Activated CD8-positive, alpha-beta T cell treated with anti-CD3 and anti-CD28 coated beads for 36 hours (primary cell): ENCODE measurements around the gene SOWAHA. TPM values are rescaled to one million over a fixed set of nuclear protein-coding genes. Genes with fewer than 3 reads are reported as not detected.

Experiments
- ATAC-seq: fragments of 200-7000 bp; cut with Tn5 transposase; one replicate; pipeline ENCODE4 v1.10.0; 2021; ENCODE audit warnings: mild to moderate bottlenecking, moderate library complexity
- CTCF ChIA-PET: fragments of 350-600 bp; sonication (Branson Sonifier 250); formaldehyde crosslinking; loops from one replicate; lab custom pipeline; 2021; ENCODE audit warnings: antibody characterized with exemption; lab: Charles Lee
- POLR2A ChIA-PET: fragments of 350-600 bp; sonication (Branson Sonifier 250); formaldehyde crosslinking; loops from one replicate; lab custom pipeline; 2021; ENCODE audit warnings: antibody characterized with exemption; lab: Charles Lee
- DNase-seq: peaks from one replicate; pipeline ENCODE4 v3.0.0-alpha.2; 2020
- H3K27ac Mint-ChIP-seq: one replicate; pipeline ENCODE4 v1.8.0; 2021; ENCODE audit warnings: mild to moderate bottlenecking, mixed read lengths
- H3K27me3 Mint-ChIP-seq: one replicate; pipeline ENCODE4 v1.8.0; 2021; ENCODE audit warnings: mixed read lengths
- H3K36me3 Mint-ChIP-seq: one replicate; pipeline ENCODE4 v1.8.0; 2021; ENCODE audit warnings: low read depth, mixed read lengths
- H3K4me1 Mint-ChIP-seq: one replicate; pipeline ENCODE4 v1.8.0; 2021; ENCODE audit warnings: low read depth, mixed read lengths
- H3K4me3 Mint-ChIP-seq: one replicate; pipeline ENCODE4 v1.8.0; 2021; ENCODE audit warnings: mild to moderate bottlenecking, moderate library complexity, mixed read lengths
- H3K9me3 Mint-ChIP-seq: one replicate; pipeline ENCODE4 v1.8.0; 2021; ENCODE audit warnings: mixed read lengths
- intact Hi-C: fragments of 100-400 bp; cut with micrococcal nuclease; formaldehyde crosslinking; loops from one replicate; pipeline ENCODE4 v1.10.0; 2022
- total RNA-seq, 2 experiments: library from RNA; stranded (reverse); gene quantifications; one replicate each; pipeline ENCODE4 v1.2.3, GENCODE V29; 2021
- TF ChIP-seq, protein P1 (sequence below): fragments of 200-600 bp; IDR thresholded peaks from one replicate; pipeline ENCODE4 v1.8.0; 2022; ENCODE audit warnings: antibody characterized with exemption, mild to moderate bottlenecking

The SOWAHA gene
- total RNA-seq, 2 experiments from 2014 or later, result not detected

DNA sequence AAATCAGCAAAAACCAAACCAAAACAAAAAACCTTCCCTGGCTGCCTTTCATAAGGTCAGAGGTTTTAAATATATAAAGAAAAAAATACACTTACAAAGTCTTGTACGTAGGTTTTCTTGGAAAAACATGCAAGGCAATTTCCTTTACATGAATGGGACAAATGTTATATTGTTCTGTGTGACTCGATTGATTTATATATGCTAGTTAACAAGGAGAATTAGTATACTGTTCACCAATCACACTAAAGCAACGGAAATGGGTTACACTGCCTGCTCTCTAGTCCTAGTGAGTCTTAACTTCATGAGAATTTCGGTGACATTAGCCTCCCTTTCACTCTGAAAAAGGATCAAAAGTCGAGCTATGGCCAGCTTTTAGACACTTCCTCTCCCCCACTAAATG lies 47.6 kb downstream of the SOWAHA start:
- intact Hi-C loops, result no loop called here
- Mint-ChIP-seq H3K27ac (no peak overlapping the region), H3K4me1 (peaks cover 6% of the 10 kb centered on the region), H3K4me3 (no peak overlapping the region), H3K9me3 (no peaks in the 10 kb centered on the region), H3K27me3 (peaks cover 5% of the 10 kb centered on the region), H3K36me3 (no peaks in the 10 kb centered on the region)
- ATAC-seq, result no peak
- POLR2A ChIA-PET, result no interaction called here
- CTCF ChIA-PET, result interaction anchor here (0.9 to 2.4 kb wide), 3 partner anchors 30 to 333 kb away, joined by 3 to 10 read pairs (median 9); partner anchors contain the start of gene SHROOM1
- DNase-seq, result no peak
- TF ChIP-seq, protein P1, sequence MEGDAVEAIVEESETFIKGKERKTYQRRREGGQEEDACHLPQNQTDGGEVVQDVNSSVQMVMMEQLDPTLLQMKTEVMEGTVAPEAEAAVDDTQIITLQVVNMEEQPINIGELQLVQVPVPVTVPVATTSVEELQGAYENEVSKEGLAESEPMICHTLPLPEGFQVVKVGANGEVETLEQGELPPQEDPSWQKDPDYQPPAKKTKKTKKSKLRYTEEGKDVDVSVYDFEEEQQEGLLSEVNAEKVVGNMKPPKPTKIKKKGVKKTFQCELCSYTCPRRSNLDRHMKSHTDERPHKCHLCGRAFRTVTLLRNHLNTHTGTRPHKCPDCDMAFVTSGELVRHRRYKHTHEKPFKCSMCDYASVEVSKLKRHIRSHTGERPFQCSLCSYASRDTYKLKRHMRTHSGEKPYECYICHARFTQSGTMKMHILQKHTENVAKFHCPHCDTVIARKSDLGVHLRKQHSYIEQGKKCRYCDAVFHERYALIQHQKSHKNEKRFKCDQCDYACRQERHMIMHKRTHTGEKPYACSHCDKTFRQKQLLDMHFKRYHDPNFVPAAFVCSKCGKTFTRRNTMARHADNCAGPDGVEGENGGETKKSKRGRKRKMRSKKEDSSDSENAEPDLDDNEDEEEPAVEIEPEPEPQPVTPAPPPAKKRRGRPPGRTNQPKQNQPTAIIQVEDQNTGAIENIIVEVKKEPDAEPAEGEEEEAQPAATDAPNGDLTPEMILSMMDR, result no peak

DNA sequence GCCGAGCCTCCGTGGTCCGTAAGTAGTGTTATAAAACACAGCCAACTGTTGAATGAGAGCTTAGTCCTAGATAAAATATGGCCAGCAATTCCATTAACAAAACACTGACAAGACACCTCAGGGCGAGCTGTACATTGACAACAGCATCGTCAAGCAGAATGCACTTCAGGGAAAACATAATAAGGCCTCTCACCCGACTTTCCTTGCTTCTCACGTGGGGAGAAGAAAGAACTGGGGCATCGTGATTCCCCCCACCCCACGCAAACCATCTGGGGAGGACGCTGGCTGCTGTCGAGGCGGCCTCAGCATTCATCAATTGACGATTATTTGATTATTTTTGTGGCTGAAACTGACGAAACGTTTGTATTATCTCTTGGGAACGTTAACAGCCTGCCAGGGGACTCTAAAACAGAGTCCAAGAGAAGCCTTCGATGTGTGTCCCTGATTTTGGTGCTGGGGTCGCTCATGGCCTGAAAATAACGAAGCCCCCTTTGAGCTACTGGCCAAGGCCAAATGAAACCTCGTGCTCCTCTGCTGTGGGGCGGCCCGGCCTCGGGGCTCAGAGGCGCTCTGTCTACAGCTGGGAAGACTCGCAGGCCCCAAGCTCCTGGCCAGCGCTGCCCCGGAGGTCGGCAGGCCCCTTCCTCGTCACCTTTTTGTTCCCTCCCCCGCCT lies 52.7 kb downstream of the SOWAHA start:
- TF ChIP-seq, protein P1, result peak; percentile 10
- H3K4me1 Mint-ChIP-seq, result peaks cover 29% of the 10 kb centered on the region
- ChIA-PET CTCF (interaction anchor here (1.0 to 4.1 kb wide), 6 partner anchors 9 to 45 kb away, joined by 4 to 15 read pairs (median 5); no protein-coding TSS in a partner anchor), POLR2A (interaction anchor here (0.7 to 2.0 kb wide), 8 partner anchors 11 to 128 kb away, joined by 3 to 9 read pairs (median 4); no protein-coding TSS in a partner anchor)
- H3K4me3 Mint-ChIP-seq, result peak overlapping the region; percentile 97
- DNase-seq (no peak), ATAC-seq (peak; percentile 29)
- no peaks in the 10 kb centered on the region for H3K27me3 Mint-ChIP-seq
- intact Hi-C loops, result no loop called here
- no peaks in the 10 kb centered on the region for H3K9me3 Mint-ChIP-seq
- H3K27ac Mint-ChIP-seq, result peak overlapping the region; percentile 100
- H3K36me3 Mint-ChIP-seq, result peaks cover 27% of the 10 kb centered on the region

Other genes starting within 250 kb of the SOWAHA start
- 1 to 10 TPM; 4.8 to 6.5 TPM for gene IL13, start 155.1 kb upstream of the SOWAHA start, total RNA-seq
- 1 to 10 TPM in 1 of 2 experiments, under 1 TPM in 1; 0.72 to 1.4 TPM for gene IL4, start 139.3 kb upstream of the SOWAHA start, total RNA-seq
- gene KIF3A, start 75.8 kb upstream of the SOWAHA start, total RNA-seq, result 10 to 100 TPM; 16.4 to 17.0 TPM
- 10 to 100 TPM in 1 of 2 experiments, 1 to 10 TPM in 1; 8.7 to 10.0 TPM for gene CCNI2, start 65.9 kb upstream of the SOWAHA start, total RNA-seq
- gene SEPTIN8, start 36.1 kb upstream of the SOWAHA start, total RNA-seq, result 10 to 100 TPM; 25.2 to 27.1 TPM
- 1 to 10 TPM; 2.0 to 2.1 TPM for gene SHROOM1, start 17.3 kb downstream of the SOWAHA start, total RNA-seq
- under 1 TPM; 0.90 to 0.94 TPM for gene GDF9, start 53.2 kb downstream of the SOWAHA start, total RNA-seq
- 100 to 1,000 TPM; 558 to 566 TPM for gene UQCRQ, start 53.3 kb downstream of the SOWAHA start, total RNA-seq
- gene LEAP2, start 60.4 kb downstream of the SOWAHA start, total RNA-seq, result 1 to 10 TPM; 3.0 to 3.5 TPM
- 10 to 100 TPM; 19.4 to 19.9 TPM for gene AFF4, start 150.3 kb downstream of the SOWAHA start, total RNA-seq
- 10 to 100 TPM; 27.0 to 31.1 TPM for gene ZCCHC10, start 213.2 kb downstream of the SOWAHA start, total RNA-seq
- 100 to 1,000 TPM; 229 to 232 TPM for gene HSPA4, start 238.7 kb downstream of the SOWAHA start, total RNA-seq